CD4-positive, alpha-beta T cell treated with Interferon alpha-2 for 1 hour (primary cell): ENCODE results near the gene CCDC74A.
"Not testable (repeated sequence)": the region's sequence is repeated elsewhere in the genome, so short reads cannot be mapped to it uniquely, and the experiment has no call there.

ENCODE experiments used
- DNase-seq, 2 donors: peaks; one replicate each; pipeline ENCODE4 v3.0.0-alpha.2; 2020 to 2022

CCDC74A gene

GRCh38 chr2:131529864-131530445 is 2.3 kb downstream of the CCDC74A start:
- not testable (repeated sequence) for DNase-seq

- DNase-seq: not testable (repeated sequence)
Observed at GRCh38 chr2:131530626-131531344, 3.1 kb downstream of the CCDC74A start.

- not testable (repeated sequence) for DNase-seq
Observed at GRCh38 chr2:131531547-131532185, 4.0 kb downstream of the CCDC74A start.

GRCh38 chr2:131532723-131533608 is 5.3 kb downstream of the CCDC74A start:
- DNase-seq: not testable (repeated sequence)

GRCh38 chr2:131533609-131534316 is 6.1 kb downstream of the CCDC74A start:
- DNase-seq: not testable (repeated sequence)

- not testable (repeated sequence) for DNase-seq
Observed at GRCh38 chr2:131534317-131534672, 6.6 kb downstream of the CCDC74A start.

- not testable (repeated sequence) for DNase-seq
Observed at GRCh38 chr2:131534965-131535364, 7.3 kb downstream of the CCDC74A start.

- no peak for DNase-seq
Observed at GRCh38 chr2:131535526-131535925, 7.8 kb downstream of the CCDC74A start.

GRCh38 chr2:131535951-131536826 is 8.5 kb downstream of the CCDC74A start:
- DNase-seq: not testable (repeated sequence)

- not testable (repeated sequence) for DNase-seq
Observed at GRCh38 chr2:131536841-131537240, 9.2 kb downstream of the CCDC74A start.

GRCh38 chr2:131538856-131539255 is 11.2 kb downstream of the CCDC74A start:
- DNase-seq: not testable (repeated sequence)

GRCh38 chr2:131542438-131543384 is 15.0 kb downstream of the CCDC74A start:
- no peak for DNase-seq

- DNase-seq: no peak
Observed at GRCh38 chr2:131543385-131543891, 15.8 kb downstream of the CCDC74A start.

GRCh38 chr2:131544006-131544812 is 16.5 kb downstream of the CCDC74A start:
- not testable (repeated sequence) for DNase-seq

- not testable (repeated sequence) for DNase-seq
Observed at GRCh38 chr2:131544813-131545165, 17.1 kb downstream of the CCDC74A start.

GRCh38 chr2:131552871-131553270 is 25.2 kb downstream of the CCDC74A start:
- DNase-seq: no peak

- DNase-seq: no peak
Observed at GRCh38 chr2:131556998-131557397, 29.3 kb downstream of the CCDC74A start.

GRCh38 chr2:131557558-131558321 is 30.1 kb downstream of the CCDC74A start:
- no peak for DNase-seq
